Neutrophil (primary cell): ENCODE data around the gene FLOT1.
A peak's percentile ranks its signal among the peaks of the same experiment; 100 is the strongest.

Experiments
- H3K27ac ChIP-seq: fragments of 200-600 bp; sonication (generic); 2 replicates; pipeline ENCODE4 v1.5.1; 2016; ENCODE audit warnings: mild to moderate bottlenecking, moderate library complexity
- H3K27me3 ChIP-seq: fragments of 200-600 bp; sonication (generic); 2 replicates; pipeline ENCODE4 v1.6.0; 2016; ENCODE audit warnings: mild to moderate bottlenecking
- H3K36me3 ChIP-seq: fragments of 200-600 bp; sonication (generic); 2 replicates; pipeline ENCODE4 v1.5.1; 2017
- H3K4me1 ChIP-seq, 2 experiments: fragments of 200-600 bp in 1 of 2; sonication (generic) in 1 of 2; 1 replicate in 1 of 2; 2 replicates in 1 of 2; pipeline versions ENCODE4 v1.5.1 to v1.6.1; 2013 to 2016; ENCODE audit warnings: low read depth in 1 of 2, low read length in 1 of 2, mild to moderate bottlenecking in 1 of 2, moderate library complexity in 1 of 2; ENCODE audit not compliant: control insufficient read depth in 1 of 2, insufficient read depth in 1 of 2
- H3K4me3 ChIP-seq, 2 experiments: fragments of 200-600 bp in 1 of 2; sonication (generic) in 1 of 2; 1 replicate in 1 of 2; 2 replicates in 1 of 2; pipeline ENCODE4 v1.5.1; 2013 to 2016; ENCODE audit warnings: low read depth in 1 of 2, low read length in 1 of 2, mild to moderate bottlenecking in 1 of 2, moderate library complexity in 1 of 2
- H3K9me3 ChIP-seq: fragments of 200-600 bp; sonication (generic); 2 replicates; pipeline ENCODE4 v1.5.1; 2016
- TF ChIP-seq, protein P1 (sequence below): fragments of 200-600 bp; sonication (generic); IDR thresholded peaks from 2 replicates; pipeline ENCODE4 v1.5.1; 2016; ENCODE audit warnings: antibody characterized with exemption

Gene FLOT1

DNA sequence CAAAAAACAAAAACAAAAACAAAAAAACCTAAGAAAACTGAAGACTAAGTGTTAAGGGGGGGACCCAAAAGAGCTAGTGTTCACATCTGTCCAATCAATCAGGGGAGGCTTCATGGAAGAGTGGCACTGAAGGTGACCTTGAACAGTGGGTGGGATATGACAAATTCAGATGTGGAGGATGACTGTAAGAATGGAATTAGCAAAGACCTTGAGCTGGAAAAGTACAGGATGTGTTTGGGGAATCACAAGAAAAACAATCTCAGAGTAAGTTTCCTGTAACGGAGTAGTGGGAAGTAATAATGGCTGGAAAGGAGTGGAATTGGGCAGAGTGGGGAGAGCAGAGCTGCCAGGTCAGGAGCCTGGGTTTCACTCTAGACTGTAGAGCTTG, 4.8 kb upstream of the FLOT1 start:
- TF ChIP-seq, protein P1, sequence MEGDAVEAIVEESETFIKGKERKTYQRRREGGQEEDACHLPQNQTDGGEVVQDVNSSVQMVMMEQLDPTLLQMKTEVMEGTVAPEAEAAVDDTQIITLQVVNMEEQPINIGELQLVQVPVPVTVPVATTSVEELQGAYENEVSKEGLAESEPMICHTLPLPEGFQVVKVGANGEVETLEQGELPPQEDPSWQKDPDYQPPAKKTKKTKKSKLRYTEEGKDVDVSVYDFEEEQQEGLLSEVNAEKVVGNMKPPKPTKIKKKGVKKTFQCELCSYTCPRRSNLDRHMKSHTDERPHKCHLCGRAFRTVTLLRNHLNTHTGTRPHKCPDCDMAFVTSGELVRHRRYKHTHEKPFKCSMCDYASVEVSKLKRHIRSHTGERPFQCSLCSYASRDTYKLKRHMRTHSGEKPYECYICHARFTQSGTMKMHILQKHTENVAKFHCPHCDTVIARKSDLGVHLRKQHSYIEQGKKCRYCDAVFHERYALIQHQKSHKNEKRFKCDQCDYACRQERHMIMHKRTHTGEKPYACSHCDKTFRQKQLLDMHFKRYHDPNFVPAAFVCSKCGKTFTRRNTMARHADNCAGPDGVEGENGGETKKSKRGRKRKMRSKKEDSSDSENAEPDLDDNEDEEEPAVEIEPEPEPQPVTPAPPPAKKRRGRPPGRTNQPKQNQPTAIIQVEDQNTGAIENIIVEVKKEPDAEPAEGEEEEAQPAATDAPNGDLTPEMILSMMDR = no peak
- Histone ChIP-seq H3K4me1 (peaks cover 12 to 28% of the 10 kb centered on the region in 2 experiments), H3K9me3 (no peaks in the 10 kb centered on the region), H3K4me3 (no peak overlapping the region), H3K36me3 (no peaks in the 10 kb centered on the region), H3K27me3 (no peaks in the 10 kb centered on the region), H3K27ac (no peak overlapping the region)

DNA sequence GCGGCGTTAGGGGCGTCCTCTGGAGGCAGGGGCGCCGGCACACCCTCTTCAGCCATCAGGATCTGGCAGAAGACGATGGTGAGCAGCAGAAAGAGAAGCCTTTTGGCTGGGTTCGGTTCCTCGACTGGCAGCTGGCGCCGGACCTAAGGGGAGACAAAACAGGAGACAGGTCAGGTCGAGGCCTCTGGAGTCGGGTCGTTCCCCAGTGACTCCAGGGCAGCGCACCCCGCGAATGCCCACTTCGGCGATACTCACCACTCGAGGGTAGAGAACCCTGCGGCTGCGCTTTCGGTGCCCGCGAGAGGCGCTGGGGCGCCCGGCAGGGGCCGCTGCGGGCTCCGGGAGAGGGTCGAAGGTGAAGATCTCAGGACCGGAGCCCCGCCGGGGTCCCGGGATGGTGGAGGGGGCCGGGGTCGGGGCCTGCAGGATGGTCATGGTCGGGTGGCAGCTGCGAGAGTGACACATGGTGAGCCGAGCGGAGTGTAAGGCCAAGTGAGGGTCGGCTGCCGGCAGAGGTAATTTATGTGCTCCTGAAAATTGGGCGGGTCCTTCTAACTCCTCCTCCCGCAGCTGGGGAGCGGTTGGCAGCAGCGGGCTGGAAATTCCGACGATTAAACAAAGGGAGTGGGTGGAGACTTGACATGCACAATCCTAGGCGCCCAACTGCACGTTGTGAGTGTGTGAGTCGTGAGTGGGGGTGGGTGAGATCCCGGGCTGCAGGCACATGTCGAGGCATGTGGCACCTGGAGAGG, 1.7 kb upstream of the FLOT1 start, which contains the start of gene IER3:
TSS of gene IER3 (minus strand) at position 494 of the 752 bp plus-strand sequence. CDS start at position 465, 29 bp downstream.
- TF ChIP-seq, protein P1 = peak; percentile 84
- Histone ChIP-seq H3K36me3 (peaks cover 20% of the 10 kb centered on the region), H3K4me1 (peaks cover 37 to 41% of the 10 kb centered on the region in 2 experiments), H3K27me3 (no peaks in the 10 kb centered on the region), H3K9me3 (no peaks in the 10 kb centered on the region), H3K4me3 (peak within 1 kb of the TSS; percentile 89 to 99), H3K27ac (peak within 1 kb of the TSS; percentile 92)

DNA sequence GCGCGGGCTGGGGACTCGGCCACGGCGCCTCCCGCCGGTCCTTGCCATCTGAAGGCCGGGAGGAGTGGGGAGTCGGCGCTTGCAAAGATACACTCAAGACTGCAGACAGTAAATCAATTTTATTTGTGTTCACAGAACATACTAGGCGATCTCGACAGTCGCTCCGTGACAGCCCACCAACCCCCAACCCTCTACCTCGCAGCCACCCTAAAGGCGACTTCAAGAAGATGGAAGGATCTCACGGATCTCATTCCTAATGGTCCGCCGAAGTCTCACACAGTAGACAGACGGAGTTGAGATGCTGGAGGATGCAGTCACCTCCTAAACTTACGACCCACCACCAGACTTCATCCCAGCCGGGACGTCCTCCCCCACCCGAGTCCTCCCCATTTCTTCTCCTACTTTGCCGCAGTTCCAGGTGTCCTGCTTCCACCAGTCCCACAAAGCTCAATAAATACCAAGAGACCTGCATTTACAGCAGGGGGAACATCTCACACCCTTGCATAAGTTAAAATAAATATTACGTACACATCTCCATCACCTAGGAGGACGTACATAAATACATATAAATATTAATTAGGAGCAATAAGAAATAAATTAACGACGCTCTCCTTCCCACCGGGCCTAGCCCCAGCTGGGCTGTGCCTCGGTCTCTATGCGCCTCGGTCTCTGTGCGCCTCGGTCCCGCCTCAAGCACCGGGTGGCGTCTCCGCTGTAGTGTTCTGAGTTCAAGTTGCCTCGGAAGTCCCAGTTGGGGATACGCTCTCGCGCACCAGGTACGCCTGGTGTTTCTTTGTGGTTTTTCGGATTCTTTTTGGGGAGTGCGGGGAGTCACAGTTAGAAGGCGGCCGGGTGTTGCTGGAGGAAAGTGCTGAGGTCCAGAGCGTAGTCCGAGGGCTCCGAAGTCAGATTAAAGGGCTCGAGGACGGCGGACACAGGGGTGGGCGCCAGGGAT, 889 bp upstream of the FLOT1 start:
- peak overlapping the region; percentile 92 for H3K27ac ChIP-seq
- H3K27me3 ChIP-seq = no peaks in the 10 kb centered on the region
- H3K4me3 ChIP-seq = peak overlapping the region; percentile 89 to 99
- H3K4me1 ChIP-seq = peaks cover 40 to 41% of the 10 kb centered on the region in 2 experiments
- no peaks in the 10 kb centered on the region for H3K9me3 ChIP-seq
- TF ChIP-seq, protein P1 = no peak
- peaks cover 28% of the 10 kb centered on the region for H3K36me3 ChIP-seq

DNA sequence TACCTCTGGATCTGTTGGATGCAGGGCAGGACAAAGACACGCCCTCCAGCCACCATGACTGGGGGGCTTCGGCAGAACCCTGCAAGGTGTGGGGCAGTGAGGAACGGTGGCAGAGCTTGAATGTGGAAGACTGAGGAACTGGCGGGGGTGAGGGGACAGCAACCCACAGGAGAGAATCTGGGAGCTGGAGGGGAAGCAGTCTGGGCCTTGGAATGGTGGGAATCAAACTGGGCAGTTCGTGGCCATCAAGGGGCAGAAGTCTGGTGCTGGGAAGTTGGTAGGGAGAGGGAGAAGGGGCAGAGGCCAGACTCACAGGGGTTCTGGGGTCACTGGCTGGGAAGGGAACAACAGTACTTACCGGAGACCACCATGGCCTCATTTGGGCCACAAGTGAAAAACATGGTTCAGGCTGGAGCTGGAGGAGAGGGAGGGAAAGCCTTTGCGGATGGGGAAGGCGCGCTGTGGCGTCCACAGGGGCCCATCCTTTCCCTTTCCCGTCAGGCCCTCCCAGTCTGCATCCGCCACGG, 635 bp downstream of the FLOT1 start:
- peak overlapping the region; percentile 89 to 99 for H3K4me3 ChIP-seq
- H3K27ac ChIP-seq = peak overlapping the region; percentile 92
- peaks cover 43% of the 10 kb centered on the region for H3K36me3 ChIP-seq
- TF ChIP-seq, protein P1 = no peak
- no peaks in the 10 kb centered on the region for H3K27me3 ChIP-seq
- H3K4me1 ChIP-seq = peaks cover 53% of the 10 kb centered on the region in 2 experiments
- no peaks in the 10 kb centered on the region for H3K9me3 ChIP-seq

DNA sequence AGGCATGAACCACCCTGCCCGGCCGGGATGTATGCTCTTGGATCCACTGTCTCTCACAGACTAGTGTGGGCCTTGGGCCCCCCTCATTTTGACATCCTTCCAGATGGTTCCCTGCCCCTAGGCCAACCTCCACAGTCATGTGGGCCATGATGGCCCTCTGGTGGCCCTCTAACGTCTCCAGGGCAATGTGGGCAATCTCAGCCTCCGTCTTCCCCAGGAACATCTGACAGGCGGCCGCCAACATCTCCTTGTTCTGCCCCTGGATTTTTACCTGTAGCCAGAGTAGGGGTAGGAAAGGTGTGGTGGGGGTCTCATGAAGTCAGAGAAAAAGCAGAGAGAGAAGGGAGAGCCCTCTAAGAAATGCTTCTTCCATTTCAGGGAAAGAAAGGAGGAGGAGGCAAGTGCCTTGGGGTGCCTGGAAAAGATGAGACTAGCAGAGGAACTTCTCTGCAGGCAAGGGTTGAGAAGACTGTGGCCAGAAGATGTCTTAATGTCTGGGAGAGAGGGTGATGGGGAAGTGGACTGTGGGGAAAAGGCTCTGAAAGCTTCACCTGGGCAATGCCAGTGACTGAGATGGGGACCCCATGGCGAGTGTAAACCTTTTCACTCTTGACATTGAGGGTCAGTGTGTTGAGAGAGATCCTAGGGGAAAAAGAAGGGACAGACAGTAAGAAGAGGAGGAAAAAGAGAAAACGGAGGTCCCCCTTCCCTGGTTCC, 1.3 kb downstream of the FLOT1 start:
- H3K4me3 ChIP-seq = peak overlapping the region; percentile 89 to 99
- TF ChIP-seq, protein P1 = no peak
- H3K27ac ChIP-seq = peak overlapping the region; percentile 92
- H3K27me3 ChIP-seq = no peaks in the 10 kb centered on the region
- peaks cover 50% of the 10 kb centered on the region for H3K36me3 ChIP-seq
- peaks cover 53% of the 10 kb centered on the region in 2 experiments for H3K4me1 ChIP-seq
- no peaks in the 10 kb centered on the region for H3K9me3 ChIP-seq
